Activated T-cell treated with anti-CD3 and anti-CD28 coated beads for 1 hour (primary cell): ENCODE data around the gene AMPD1.

Experiments
- DNase-seq: peaks from one replicate; pipeline ENCODE4 v3.0.0-alpha.2; 2020; ENCODE audit warnings: low read depth

AMPD1 gene

GRCh38 chr1:114632427-114632826 lies 62.9 kb downstream of the AMPD1 start:
- DNase-seq, result no peak

GRCh38 chr1:114627107-114627506 lies 68.2 kb downstream of the AMPD1 start:
- DNase-seq, result no peak

GRCh38 chr1:114623364-114623763 lies 72.0 kb downstream of the AMPD1 start:
- DNase-seq, result no peak
